NCI-H2196 (cell line): ENCODE measurements around the gene PLPPR1.
"Not testable (repeated sequence)": the region's sequence is repeated elsewhere in the genome, so short reads cannot be mapped to it uniquely, and the experiment has no call there.

Experiments used
- DNase-seq: peaks from one replicate; lab custom pipeline; 2025; ENCODE audit not compliant: unreplicated experiment; lab: John Stamatoyannopoulos, UW

Gene PLPPR1

DNA sequence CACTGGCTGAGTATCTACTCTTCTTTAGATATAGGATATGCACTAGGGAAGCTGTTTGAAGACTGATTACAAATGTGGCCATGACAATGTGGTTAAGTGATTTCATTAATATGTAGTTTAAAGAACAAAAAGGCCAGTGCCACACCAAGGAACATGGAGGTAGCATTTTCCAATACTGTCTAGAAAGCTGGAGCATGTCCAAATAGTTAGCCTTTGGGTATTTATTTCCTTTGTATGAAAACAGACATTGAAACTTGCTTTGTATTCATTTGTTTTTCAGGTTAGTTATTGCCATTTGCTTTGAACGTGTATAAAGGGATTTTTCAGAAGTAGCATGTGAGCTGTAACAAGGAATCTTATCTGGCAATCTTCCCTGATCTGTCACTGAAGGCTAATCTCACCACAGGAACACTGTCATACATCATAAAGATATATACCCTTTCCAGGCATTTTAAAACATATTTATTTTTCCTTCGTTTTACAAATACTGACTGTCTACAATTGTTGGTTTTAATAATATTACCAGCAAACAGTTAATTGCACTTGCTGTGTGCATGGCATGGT is 93.4 kb downstream of the PLPPR1 start:
- no peak for DNase-seq

- no peak for DNase-seq
Observed at GRCh38 chr9:101126556-101126955, 98.0 kb downstream of the PLPPR1 start.

DNA sequence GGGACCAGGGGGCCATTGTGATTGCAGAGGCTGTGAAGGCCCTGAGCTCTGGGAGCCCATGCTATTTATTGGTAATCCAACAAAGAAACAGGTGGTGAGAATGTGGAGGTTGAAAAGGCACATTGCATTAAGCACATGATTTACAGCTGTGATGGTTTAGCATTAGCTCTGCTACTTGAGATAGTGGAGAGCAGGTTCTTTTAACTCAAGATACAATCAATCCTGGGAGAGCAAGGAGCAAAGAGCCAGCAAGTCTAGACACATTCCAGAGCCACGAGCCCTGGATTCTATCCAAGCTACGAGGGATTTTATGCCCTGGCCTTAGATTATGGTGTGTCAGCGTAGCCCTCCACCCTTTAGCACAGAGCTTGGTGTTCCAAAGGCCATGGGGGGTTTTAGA is 98.8 kb downstream of the PLPPR1 start:
- DNase-seq = not testable (repeated sequence)

GRCh38 chr9:101128623-101129022 is 100.1 kb downstream of the PLPPR1 start:
- DNase-seq = no peak

GRCh38 chr9:101130054-101130453 is 101.5 kb downstream of the PLPPR1 start:
- no peak for DNase-seq

DNA sequence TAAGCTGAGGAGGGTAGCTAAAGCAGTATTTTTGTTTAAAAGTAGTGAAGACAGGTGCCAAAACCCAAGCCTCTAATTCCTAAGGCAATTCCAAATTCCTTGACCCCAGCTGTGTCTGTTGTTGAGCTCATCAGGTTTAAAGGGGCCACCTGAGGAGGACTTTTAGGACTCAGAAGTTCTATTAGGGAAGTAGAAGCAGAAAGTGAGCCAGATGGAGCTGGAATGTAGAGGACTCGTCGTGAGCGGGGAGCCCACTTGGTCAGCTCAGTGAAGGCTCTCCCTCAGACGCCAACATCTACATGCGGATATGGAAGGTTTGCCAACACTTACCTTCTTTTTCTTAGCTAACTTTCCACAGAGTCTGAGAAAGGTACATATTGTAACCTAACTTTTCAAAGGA is 102.8 kb downstream of the PLPPR1 start:
- no peak for DNase-seq

DNA sequence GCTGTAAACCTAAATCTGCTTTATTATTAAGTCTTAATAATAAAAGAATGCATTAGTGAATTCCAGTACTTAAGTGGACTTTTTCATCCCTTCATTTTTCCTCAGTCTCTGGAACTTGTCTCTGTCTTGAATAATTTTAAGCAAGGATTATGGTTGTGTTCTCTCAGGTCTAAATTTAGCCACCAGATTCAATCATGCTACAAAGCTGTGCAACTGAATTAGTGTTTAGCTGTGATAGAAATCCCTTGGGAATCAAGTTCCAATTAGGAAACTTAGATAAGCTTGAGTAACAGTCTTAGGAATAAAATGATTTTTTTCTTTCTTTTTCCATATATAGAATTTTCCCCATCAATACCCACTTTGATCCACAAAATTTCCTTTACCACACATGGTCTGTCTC is 104.3 kb downstream of the PLPPR1 start:
- no peak for DNase-seq

GRCh38 chr9:101138509-101138908 is 110.0 kb downstream of the PLPPR1 start:
- DNase-seq = no peak

- DNase-seq = no peak
Observed at GRCh38 chr9:101139082-101139481, 110.6 kb downstream of the PLPPR1 start.

DNA sequence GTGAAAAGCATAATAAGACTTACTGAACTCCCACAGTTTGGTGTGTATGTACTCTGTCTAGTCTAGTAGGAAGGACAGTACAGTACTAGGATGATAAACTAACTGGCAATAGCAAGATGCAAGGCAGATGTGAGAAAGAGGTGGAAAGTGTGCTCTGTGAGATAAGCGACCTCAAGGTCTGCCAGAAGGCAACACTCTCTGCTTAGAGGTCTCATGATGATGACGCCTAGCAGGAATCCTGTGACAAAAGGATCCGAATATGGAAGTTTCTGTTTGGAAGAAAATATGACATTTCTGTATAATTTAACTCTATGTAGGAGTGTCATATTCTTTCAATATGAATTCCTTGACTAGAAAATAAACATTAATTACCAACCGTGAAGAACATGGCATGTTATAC is 112.2 kb downstream of the PLPPR1 start:
- DNase-seq = no peak

- no peak for DNase-seq
Observed at GRCh38 chr9:101146508-101146907, 118.0 kb downstream of the PLPPR1 start.

DNA sequence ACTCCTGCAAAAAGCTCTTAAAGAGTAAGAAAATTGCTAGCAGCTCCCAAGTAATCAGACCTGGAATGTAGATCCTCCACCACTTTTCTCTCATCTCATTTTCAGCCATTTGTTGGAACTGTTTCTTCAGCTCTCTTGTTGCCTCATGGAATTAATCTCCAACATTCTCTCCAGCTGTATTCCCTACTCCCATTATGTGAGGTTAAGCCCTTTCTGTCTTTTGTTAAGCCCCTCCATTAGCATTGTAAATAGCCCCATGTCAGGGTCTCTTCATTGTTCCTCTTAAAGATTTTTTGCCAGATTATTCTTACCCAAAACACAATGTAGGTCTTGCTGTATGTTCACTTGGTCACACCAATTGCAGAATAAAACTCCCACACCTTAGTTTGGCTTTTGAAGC is 119.8 kb downstream of the PLPPR1 start:
- no peak for DNase-seq

- no peak for DNase-seq
Observed at GRCh38 chr9:101158361-101158760, 129.8 kb downstream of the PLPPR1 start.

GRCh38 chr9:101162231-101162630 is 133.7 kb downstream of the PLPPR1 start:
- DNase-seq = no peak

DNA sequence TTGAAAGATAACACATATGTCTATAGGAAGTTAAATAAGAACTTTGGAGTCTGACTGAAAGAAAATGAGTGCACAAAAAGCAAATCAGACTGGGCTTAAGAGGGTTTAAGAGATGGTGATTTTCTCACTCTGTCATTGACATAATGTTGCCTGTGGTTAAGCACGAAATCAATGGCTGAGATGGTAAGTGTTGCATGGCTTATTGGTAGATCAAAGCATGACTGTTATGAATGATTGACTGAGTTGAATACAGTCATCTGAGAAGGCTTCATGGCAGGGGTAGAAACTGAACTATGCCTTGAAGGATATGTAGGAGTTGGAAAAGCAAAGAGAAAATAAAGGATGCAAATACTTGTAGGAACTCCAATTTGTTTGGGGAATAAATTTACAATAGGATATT is 136.6 kb downstream of the PLPPR1 start:
- no peak for DNase-seq

- DNase-seq = no peak
Observed at GRCh38 chr9:101167490-101168134, 139.1 kb downstream of the PLPPR1 start.

DNA sequence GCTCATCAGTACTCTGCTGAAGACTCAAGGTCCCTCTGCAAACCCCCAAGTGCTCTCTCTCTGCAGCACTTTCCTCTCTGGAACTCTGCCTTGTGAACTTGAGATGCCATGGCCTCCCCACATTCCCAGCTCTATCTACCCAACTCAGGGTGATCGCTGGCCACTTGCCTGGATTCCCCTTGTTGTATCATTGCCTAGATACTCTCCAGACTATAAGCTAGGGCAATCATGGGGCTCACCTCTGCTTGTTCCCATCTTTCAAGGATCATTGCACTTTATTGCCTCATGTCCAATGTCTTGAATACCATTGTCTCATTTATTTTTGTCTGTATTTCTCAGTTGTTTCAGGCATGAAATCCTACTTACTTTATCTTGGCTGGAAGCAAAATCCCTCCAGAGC is 144.1 kb downstream of the PLPPR1 start:
- no peak for DNase-seq

DNA sequence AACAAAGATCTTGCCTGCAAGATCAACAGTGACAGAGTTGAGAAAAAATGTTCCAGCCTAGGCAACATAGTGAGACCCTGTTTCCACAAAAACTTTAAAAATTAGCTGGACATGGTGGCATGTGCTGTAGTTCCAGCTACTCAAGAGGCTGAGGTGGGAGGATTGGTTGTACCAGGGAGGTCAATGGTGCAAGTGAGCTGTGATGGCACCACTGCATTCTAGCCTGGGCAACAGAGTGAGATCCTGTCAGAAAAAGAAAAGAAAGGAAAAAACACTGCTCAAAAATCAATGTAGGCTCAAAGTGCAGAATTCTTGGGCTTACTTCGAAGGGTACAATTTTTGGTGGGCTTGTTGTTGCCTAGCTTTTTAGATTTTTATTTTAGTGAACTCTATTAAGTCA is 145.4 kb downstream of the PLPPR1 start:
- DNase-seq = no peak

DNA sequence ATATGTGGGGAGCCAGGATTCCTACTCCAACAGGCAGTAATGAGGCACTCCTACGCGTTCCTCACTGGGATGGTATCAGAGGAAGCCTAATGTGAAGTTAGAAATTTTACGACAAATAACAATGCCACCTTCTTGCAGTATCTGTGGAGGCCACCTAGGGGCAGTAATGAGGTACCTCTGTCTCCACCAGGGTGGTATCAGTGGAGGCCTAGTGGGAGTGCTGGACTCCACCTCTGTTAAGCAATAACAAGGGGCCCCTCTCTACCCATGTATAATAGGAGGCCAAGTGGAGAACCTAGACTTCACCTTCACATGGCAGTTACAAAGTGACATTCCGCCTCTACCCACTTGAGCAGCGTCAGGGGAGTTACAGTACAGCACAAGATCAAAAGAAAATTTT is 147.9 kb downstream of the PLPPR1 start:
- DNase-seq = no peak

DNA sequence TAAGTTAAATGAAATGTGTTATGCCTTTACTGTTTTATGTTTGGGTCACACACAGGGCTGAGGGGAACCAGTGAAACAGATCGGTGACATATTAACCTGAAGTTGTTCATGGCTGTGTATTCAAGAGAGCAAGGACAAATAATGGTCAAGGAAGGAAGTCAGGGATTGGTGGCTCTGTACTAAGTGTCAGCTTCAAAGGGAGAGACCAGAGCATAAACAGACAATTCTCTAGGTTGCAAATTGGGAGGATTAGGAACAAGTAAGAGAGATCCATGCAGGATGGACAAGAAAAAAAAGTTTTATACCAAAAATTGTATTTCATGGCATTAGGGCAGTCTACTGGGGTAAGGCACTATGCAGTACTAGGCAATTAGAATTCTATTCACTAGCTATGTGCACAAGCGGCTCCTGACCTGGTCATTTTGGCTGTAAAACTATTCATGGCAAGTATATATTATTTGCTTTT is 156.3 kb downstream of the PLPPR1 start:
- DNase-seq = no peak

DNA sequence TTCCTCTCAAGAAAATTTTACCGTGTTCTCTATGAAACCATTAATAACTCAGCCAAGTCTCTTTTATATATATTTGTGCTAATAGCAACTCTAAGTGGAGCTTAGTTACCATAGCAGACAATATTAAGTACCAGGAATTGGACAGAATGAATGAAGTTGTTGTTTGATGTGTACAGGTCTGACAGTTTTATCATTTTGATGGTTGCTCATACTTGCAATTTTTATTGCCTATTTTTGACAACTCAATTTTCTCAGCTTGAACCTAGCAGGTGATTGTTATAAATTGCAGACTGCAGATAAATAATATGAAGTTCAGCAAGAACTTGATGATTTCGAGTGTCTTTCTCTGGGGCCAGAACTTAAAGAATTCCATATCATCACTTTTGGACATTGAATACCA is 163.2 kb downstream of the PLPPR1 start:
- DNase-seq = no peak

- DNase-seq = no peak
Observed at GRCh38 chr9:101197026-101197425, 168.5 kb downstream of the PLPPR1 start.

- DNase-seq = no peak
Observed at GRCh38 chr9:101200852-101201251, 172.3 kb downstream of the PLPPR1 start.
